Stimulated activated CD4-positive, alpha-beta T cell treated with anti-CD3 and anti-CD28 coated beads, TNF-alpha, amount 100 ng/mL, for 24 hours (primary cell): ENCODE data around the gene CACNA1G.
A peak's percentile ranks its signal among the peaks of the same experiment; 100 is the strongest.

ENCODE experiments used
- DNase-seq, 3 experiments: peaks; one replicate each; pipeline ENCODE4 v3.0.0-alpha.2; 2020; ENCODE audit warnings: low read depth in 3 of 3

Gene CACNA1G

GRCh38 chr17:50651661-50652060 is 91.1 kb downstream of the CACNA1G start:
- DNase-seq = no peak

- no peak for DNase-seq
Observed at GRCh38 chr17:50653738-50654137, 93.2 kb downstream of the CACNA1G start.

GRCh38 chr17:50656509-50656908 is 96.0 kb downstream of the CACNA1G start:
- no peak for DNase-seq

- no peak for DNase-seq
Observed at GRCh38 chr17:50657054-50657453, 96.5 kb downstream of the CACNA1G start.

GRCh38 chr17:50657627-50658026 is 97.1 kb downstream of the CACNA1G start:
- DNase-seq = no peak

- DNase-seq = no peak
Observed at GRCh38 chr17:50658616-50659015, 98.1 kb downstream of the CACNA1G start.

GRCh38 chr17:50659179-50659578 is 98.7 kb downstream of the CACNA1G start:
- DNase-seq = no peak

GRCh38 chr17:50660042-50660886 is 99.7 kb downstream of the CACNA1G start:
- no peak for DNase-seq

- no peak for DNase-seq
Observed at GRCh38 chr17:50660887-50661345, 100.4 kb downstream of the CACNA1G start.

- no peak for DNase-seq
Observed at GRCh38 chr17:50661348-50661747, 100.8 kb downstream of the CACNA1G start.

GRCh38 chr17:50661795-50662391 is 101.4 kb downstream of the CACNA1G start:
- DNase-seq = peak in 2 of 3 experiments; percentile 23

- DNase-seq = no peak
Observed at GRCh38 chr17:50662632-50663225, 102.2 kb downstream of the CACNA1G start.

GRCh38 chr17:50663812-50664374 is 103.4 kb downstream of the CACNA1G start:
- DNase-seq = no peak

GRCh38 chr17:50664788-50665458 is 104.4 kb downstream of the CACNA1G start:
- no peak for DNase-seq

- DNase-seq = no peak
Observed at GRCh38 chr17:50665838-50666237, 105.3 kb downstream of the CACNA1G start.

GRCh38 chr17:50666316-50666715 is 105.8 kb downstream of the CACNA1G start:
- DNase-seq = no peak

GRCh38 chr17:50667259-50668024 is 106.9 kb downstream of the CACNA1G start:
- DNase-seq = no peak

- DNase-seq = no peak
Observed at GRCh38 chr17:50668025-50668837, 107.7 kb downstream of the CACNA1G start.

GRCh38 chr17:50668838-50669581 is 108.5 kb downstream of the CACNA1G start:
- DNase-seq = no peak

GRCh38 chr17:50672071-50672470 is 111.6 kb downstream of the CACNA1G start:
- no peak for DNase-seq
